Peyer's patch (tissue), 4 donors: ENCODE measurements around the gene PITX2. TPM values are rescaled to one million over a fixed set of nuclear protein-coding genes. Genes with fewer than 3 reads are reported as not detected.

ENCODE experiments used
- DNase-seq, 3 donors: peaks; one replicate each; pipeline ENCODE4 v3.0.0-alpha.2; 2017 to 2019
- H3K27ac ChIP-seq, 4 donors: fragments of 200-600 bp; sonication (generic); one replicate each; pipeline ENCODE4 v1.5.1; 2016 to 2019
- H3K27me3 ChIP-seq, 2 donors: fragments of 200-600 bp; sonication (generic); one replicate each; pipeline ENCODE4 v1.5.1; 2019
- H3K36me3 ChIP-seq, 3 donors: fragments of 200-600 bp; sonication (generic); one replicate each; pipeline ENCODE4 v1.5.1; 2016 to 2019
- H3K4me1 ChIP-seq, 4 donors: fragments of 200-600 bp; sonication (generic); one replicate each; pipeline ENCODE4 v1.5.1; 2016 to 2019
- H3K4me3 ChIP-seq, 4 donors: fragments of 200-600 bp; sonication (generic); 1 replicate in 3 of 4; 2 replicates in 1 of 4; pipeline ENCODE4 v1.5.1; 2016 to 2019; ENCODE audit warnings: mild to moderate bottlenecking in 1 of 4
- H3K9me3 ChIP-seq, 4 donors: fragments of 200-600 bp; sonication (generic); one replicate each; pipeline ENCODE4 v1.5.1; 2016 to 2019; ENCODE audit warnings: mild to moderate bottlenecking in 1 of 4
- CTCF ChIP-seq, 6 experiments: fragments of 450-650 bp in 4 of 6; fragments of 200-600 bp in 2 of 6; sonication (generic) in 1 of 6; IDR thresholded peaks; one replicate each; pipeline ENCODE4 v1.5.1; 2017 to 2019; ENCODE audit warnings: antibody characterized with exemption in 6 of 6, mild to moderate bottlenecking in 3 of 6, moderate library complexity in 1 of 6
- POLR2A ChIP-seq, 2 donors: fragments of 450-650 bp; IDR thresholded peaks; one replicate each; pipeline ENCODE4 v1.5.1; 2017; ENCODE audit warnings: antibody characterized with exemption in 2 of 2, mild to moderate bottlenecking in 2 of 2, moderate library complexity in 2 of 2
- total RNA-seq, 4 donors: library from RNA; depleted of rRNA; stranded (reverse); fragments of >200 nt; gene quantifications; one replicate each; pipeline ENCODE4 v1.1.0, GENCODE V29; 2016

PITX2 gene
- total RNA-seq, 4 donors from 2014 or later = 6.6 to 31.8 (median 24.6) TPM

- Histone ChIP-seq H3K4me1 (peaks cover 0 to 29% (median 0%) of the 10 kb centered on the region in 4 donors), H3K9me3 (peaks cover 0 to 3% (median 0%) of the 10 kb centered on the region in 4 donors), H3K27me3 (peaks cover 0 to 43% of the 10 kb centered on the region in 2 donors), H3K36me3 (no peaks in the 10 kb centered on the region), H3K4me3 (peak overlapping the region in 2 of 4 donors; percentile 42 to 53), H3K27ac (no peak overlapping the region)
- TF ChIP-seq CTCF (IDR thresholded peaks at IDR 0.05) (no peak), POLR2A (IDR thresholded peaks at IDR 0.05) (no peak)
- no peak for DNase-seq
Observed at GRCh38 chr4:110636171-110636679, 13.3 kb upstream of the PITX2 start.

GRCh38 chr4:110635163-110635865, 12.4 kb upstream of the PITX2 start:
- Histone ChIP-seq H3K4me3 (no peak overlapping the region), H3K27me3 (peaks cover 0 to 43% of the 10 kb centered on the region in 2 donors), H3K9me3 (peaks cover 0 to 5% (median 0%) of the 10 kb centered on the region in 4 donors), H3K36me3 (no peaks in the 10 kb centered on the region), H3K27ac (no peak overlapping the region), H3K4me1 (peaks cover 0 to 35% (median 0%) of the 10 kb centered on the region in 4 donors)
- TF ChIP-seq CTCF (IDR thresholded peaks at IDR 0.05) = no peak
- no peak for TF ChIP-seq POLR2A (IDR thresholded peaks at IDR 0.05)
- no peak for DNase-seq

GRCh38 chr4:110634350-110635162, 11.7 kb upstream of the PITX2 start:
- H3K4me3 ChIP-seq = no peak overlapping the region
- no peak overlapping the region for H3K27ac ChIP-seq
- peaks cover 0 to 50% of the 10 kb centered on the region in 2 donors for H3K27me3 ChIP-seq
- TF ChIP-seq POLR2A (IDR thresholded peaks at IDR 0.05) (no peak), CTCF (IDR thresholded peaks at IDR 0.05) (no peak)
- DNase-seq = no peak
- no peaks in the 10 kb centered on the region for H3K36me3 ChIP-seq
- H3K9me3 ChIP-seq = peaks cover 0 to 5% (median 0%) of the 10 kb centered on the region in 4 donors
- peaks cover 0 to 35% (median 0%) of the 10 kb centered on the region in 4 donors for H3K4me1 ChIP-seq

- DNase-seq = no peak
- H3K4me1 ChIP-seq = peaks cover 0 to 35% (median 0%) of the 10 kb centered on the region in 4 donors
- H3K4me3 ChIP-seq = no peak overlapping the region
- peaks cover 0 to 50% of the 10 kb centered on the region in 2 donors for H3K27me3 ChIP-seq
- H3K36me3 ChIP-seq = no peaks in the 10 kb centered on the region
- H3K27ac ChIP-seq = no peak overlapping the region
- peaks cover 0 to 5% (median 0%) of the 10 kb centered on the region in 4 donors for H3K9me3 ChIP-seq
- no peak for TF ChIP-seq POLR2A (IDR thresholded peaks at IDR 0.05)
- TF ChIP-seq CTCF (IDR thresholded peaks at IDR 0.05) = no peak
Observed at GRCh38 chr4:110633358-110634341, 10.8 kb upstream of the PITX2 start.
